GM19099 (cell line): ENCODE results near the gene CTSF.

Source experiments
- POLR2A ChIP-seq: IDR thresholded peaks from 3 replicates; pipeline ENCODE4 v1.6.1; 2011; ENCODE audit warnings: low read depth; ENCODE audit not compliant: insufficient read length; ENCODE audit errors: extremely low read depth

The CTSF gene

GRCh38 chr11:66530927-66531709 lies 37.3 kb downstream of the CTSF start:
- no peak for TF ChIP-seq POLR2A

GRCh38 chr11:66529655-66530054 lies 38.8 kb downstream of the CTSF start:
- no peak for TF ChIP-seq POLR2A

- no peak for TF ChIP-seq POLR2A
Measured at GRCh38 chr11:66529069-66529468, 39.3 kb downstream of the CTSF start.

GRCh38 chr11:66524304-66525040 lies 43.9 kb downstream of the CTSF start:
- no peak for TF ChIP-seq POLR2A

- no peak for TF ChIP-seq POLR2A
Measured at GRCh38 chr11:66523611-66524010, 44.8 kb downstream of the CTSF start.
